H1 (cell line): ENCODE measurements around the gene FASN. TPM values are rescaled to one million over a fixed set of nuclear protein-coding genes. Genes with fewer than 3 reads are reported as not detected.

Experiments
- CTCF ChIA-PET: fragments of 300-600 bp; sonication (Branson Sonifier 250); formaldehyde crosslinking; loops from one replicate; lab custom pipeline; 2021; ENCODE audit not compliant: partially characterized antibody; lab: Charles Lee
- POLR2A ChIA-PET: fragments of 300-600 bp; sonication (Branson Sonifier 250); formaldehyde crosslinking; loops from one replicate; lab custom pipeline; 2021; ENCODE audit warnings: inconsistent platforms; ENCODE audit not compliant: partially characterized antibody; lab: Charles Lee
- DNase-seq, 2 experiments: peaks; one replicate each; pipeline versions ENCODE4 v3.0.0 to v3.0.0-alpha.2; 2010 to 2022; ENCODE audit warnings: low spot score in 2 of 2, low read depth in 1 of 2, mixed read lengths in 1 of 2
- FAIRE-seq: peaks from 2 replicates; lab custom pipeline; 2011; peaks lifted over from hg19 to GRCh38; lab: Jason Lieb, UNC
- H2AFZ ChIP-seq: 2 replicates; pipeline ENCODE4 v1.8.1; 2012; ENCODE audit warnings: low read length, inconsistent platforms
- H2AK5ac ChIP-seq: 2 replicates; pipeline ENCODE4 v1.6.1; 2013; ENCODE audit warnings: low read depth, low read length
- H2BK120ac ChIP-seq: replicated peaks from 2 replicates; pipeline ENCODE3; 2013; ENCODE audit warnings: low read depth, low read length, inconsistent platforms
- H2BK12ac ChIP-seq: 2 replicates; pipeline ENCODE4 v1.6.1; 2013; ENCODE audit warnings: low read depth, low read length
- H2BK15ac ChIP-seq: 2 replicates; pipeline ENCODE4 v1.6.1; 2013; ENCODE audit warnings: low read length
- H2BK20ac ChIP-seq: 2 replicates; pipeline ENCODE4 v1.6.1; 2013; ENCODE audit warnings: low read length
- H2BK5ac ChIP-seq: 2 replicates; pipeline ENCODE4 v1.6.1; 2013; ENCODE audit warnings: low read depth, low read length
- H3K14ac ChIP-seq: 2 replicates; pipeline ENCODE4 v1.6.1; 2013; ENCODE audit warnings: inconsistent platforms; ENCODE audit not compliant: insufficient read length
- H3K18ac ChIP-seq: 2 replicates; pipeline ENCODE4 v1.6.1; 2013; ENCODE audit warnings: low read length; ENCODE audit errors: extremely low read depth
- H3K23ac ChIP-seq: 2 replicates; pipeline ENCODE4 v1.6.1; 2013; ENCODE audit warnings: inconsistent platforms; ENCODE audit not compliant: insufficient read length
- H3K23me2 ChIP-seq: 2 replicates; pipeline ENCODE4 v1.6.1; 2013; ENCODE audit warnings: low read depth, low read length
- H3K27ac ChIP-seq: 2 replicates; pipeline ENCODE4 v1.6.1; 2011; ENCODE audit warnings: low read depth, low read length, inconsistent platforms
- H3K27me3 ChIP-seq, 4 experiments: replicated peaks in 1 of 4; 1 replicate in 1 of 4; 2 replicates in 3 of 4; pipeline versions ENCODE4 v1.6.1 to v1.8.1; 2011 to 2013; ENCODE audit warnings: low read length in 3 of 4, mild to moderate bottlenecking in 3 of 4, inconsistent platforms in 2 of 4, mixed read lengths in 2 of 4, moderate library complexity in 1 of 4; ENCODE audit not compliant: control insufficient read depth in 3 of 4, insufficient read depth in 3 of 4; ENCODE audit errors: extremely low read depth in 1 of 4
- H3K36me3 ChIP-seq, 4 experiments: 2 replicates each; pipeline versions ENCODE4 v1.6.1 to v1.8.1; 2011 to 2013; ENCODE audit warnings: mild to moderate bottlenecking in 4 of 4, low read length in 3 of 4, moderate library complexity in 2 of 4, control low read depth in 1 of 4, inconsistent platforms in 1 of 4; ENCODE audit not compliant: insufficient read depth in 4 of 4, control insufficient read depth in 2 of 4
- H3K4ac ChIP-seq: replicated peaks from 2 replicates; pipeline ENCODE3; 2013; ENCODE audit warnings: low read length, low read depth, mixed read lengths, inconsistent platforms; ENCODE audit not compliant: insufficient read length
- H3K4me1 ChIP-seq, 4 experiments: replicated peaks in 1 of 4; 1 replicate in 1 of 4; 2 replicates in 3 of 4; pipeline versions ENCODE4 v1.6.1 to v1.8.1; 2011 to 2013; ENCODE audit warnings: low read length in 3 of 4, inconsistent platforms in 2 of 4, mixed read lengths in 1 of 4; ENCODE audit not compliant: insufficient read depth in 4 of 4, control insufficient read depth in 3 of 4
- H3K4me2 ChIP-seq, 2 experiments: 2 replicates each; pipeline versions ENCODE4 v1.6.1 to v1.8.1; 2011 to 2013; ENCODE audit warnings: low read depth in 2 of 2, low read length in 2 of 2, control low read depth in 1 of 2, inconsistent platforms in 1 of 2, mild to moderate bottlenecking in 1 of 2; ENCODE audit not compliant: insufficient read depth in 1 of 2
- H3K4me3 ChIP-seq, 4 experiments: fragments of 200-600, 300-600 bp in 1 of 4; sonication (generic), shearing (Covaris generic), sonication (Bioruptor Twin) in 1 of 4; 2 replicates each; pipeline versions ENCODE4 v1.5.1 to v1.8.1; 2011 to 2016; ENCODE audit warnings: low read length in 4 of 4, low read depth in 3 of 4, control low read depth in 2 of 4, inconsistent platforms in 2 of 4, mild to moderate bottlenecking in 2 of 4, mixed read lengths in 1 of 4, moderate library complexity in 1 of 4; ENCODE audit not compliant: insufficient read depth in 2 of 4; ENCODE audit errors: extremely low read depth in 1 of 4
- H3K56ac ChIP-seq: replicated peaks from 2 replicates; pipeline ENCODE3; 2013; ENCODE audit warnings: low read depth, mild to moderate bottlenecking, mixed read lengths, low read length, inconsistent platforms; ENCODE audit not compliant: insufficient read length
- H3K79me1 ChIP-seq: 2 replicates; pipeline ENCODE4 v1.6.1; 2013; ENCODE audit warnings: low read depth, low read length, control low read depth
- H3K79me2 ChIP-seq, 2 experiments: 2 replicates each; pipeline versions ENCODE4 v1.6.1 to v1.8.1; 2012 to 2013; ENCODE audit warnings: low read length in 2 of 2, mild to moderate bottlenecking in 2 of 2, inconsistent platforms in 1 of 2; ENCODE audit not compliant: insufficient read depth in 2 of 2, control insufficient read depth in 1 of 2
- H3K9ac ChIP-seq, 4 experiments: replicated peaks in 1 of 4; 1 replicate in 1 of 4; 2 replicates in 3 of 4; pipeline versions ENCODE4 v1.6.1 to v1.8.1; 2011 to 2013; ENCODE audit warnings: low read depth in 3 of 4, low read length in 3 of 4, control low read depth in 2 of 4, mild to moderate bottlenecking in 2 of 4, moderate library complexity in 2 of 4, inconsistent platforms in 1 of 4; ENCODE audit errors: extremely low read depth in 1 of 4
- H3K9me3 ChIP-seq, 2 experiments: 2 replicates each; pipeline versions ENCODE4 v1.6.1 to v1.8.1; 2012 to 2013; ENCODE audit warnings: mild to moderate bottlenecking in 2 of 2, moderate library complexity in 2 of 2, control low read depth in 1 of 2, inconsistent platforms in 1 of 2, low read depth in 1 of 2, low read length in 1 of 2, mixed read lengths in 1 of 2; ENCODE audit not compliant: insufficient read depth in 2 of 2
- H4K20me1 ChIP-seq, 2 experiments: replicated peaks in 1 of 2; 2 replicates each; pipeline versions ENCODE3 to v1.8.1; 2011 to 2013; ENCODE audit warnings: inconsistent platforms in 2 of 2, low read length in 2 of 2, mild to moderate bottlenecking in 1 of 2; ENCODE audit not compliant: insufficient read depth in 2 of 2, control insufficient read depth in 1 of 2
- H4K5ac ChIP-seq: 2 replicates; pipeline ENCODE4 v1.6.1; 2013; ENCODE audit warnings: low read length, low read depth, mixed read lengths, inconsistent platforms; ENCODE audit not compliant: insufficient read length
- H4K8ac ChIP-seq: 2 replicates; pipeline ENCODE4 v1.8.0; 2013; ENCODE audit warnings: mild to moderate bottlenecking, moderate library complexity, low read length, inconsistent platforms; ENCODE audit not compliant: insufficient read depth; ENCODE audit errors: extremely low read depth
- H4K91ac ChIP-seq: replicated peaks from 2 replicates; pipeline ENCODE3; 2013; ENCODE audit warnings: low read length, mixed read lengths, inconsistent platforms; ENCODE audit not compliant: insufficient read length
- MAX ChIP-seq: IDR thresholded peaks from 2 replicates; pipeline ENCODE4 v1.6.1; 2012; ENCODE audit warnings: inconsistent platforms
- POU5F1 ChIP-seq: IDR thresholded peaks from 2 replicates; pipeline ENCODE4 v1.6.1; 2011; ENCODE audit warnings: low read depth, mild to moderate bottlenecking, low read length, moderate library complexity
- RAD21 ChIP-seq, 2 experiments: IDR thresholded peaks in 1 of 2; conservative IDR thresholded peaks in 1 of 2; 2 replicates each; pipeline ENCODE4 v1.6.1; 2011; ENCODE audit warnings: low read depth in 2 of 2, low read length in 2 of 2, improper control_type of control experiment in 1 of 2, inconsistent platforms in 1 of 2, mild to moderate bottlenecking in 1 of 2, moderate library complexity in 1 of 2
- SAP30 ChIP-seq: fragments of 300-600 bp; sonication (generic); IDR thresholded peaks from 2 replicates; pipeline ENCODE4 v1.7.1; 2012; ENCODE audit warnings: low read length, moderate library complexity, mild to moderate bottlenecking, inconsistent platforms; ENCODE audit not compliant: insufficient read depth, insufficient replicate concordance
- ZNF274 ChIP-seq: IDR thresholded peaks from 2 replicates; pipeline ENCODE4 v1.7.0; 2012; ENCODE audit warnings: low read length, borderline replicate concordance; ENCODE audit errors: extremely low read depth
- WGBS, 2 experiments: shearing (Covaris generic) in 1 of 2; methylation state at CpG; one replicate each; pipeline versions ENCODE4 v1.1.6 to v1.1.7; 2013 to 2015; ENCODE audit warnings: low lambda C conversion rate in 2 of 2, mixed read lengths in 2 of 2, inconsistent platforms in 1 of 2, low coverage in 1 of 2, missing lambda C conversion rate in 1 of 2; ENCODE audit not compliant: insufficient replicate concordance in 2 of 2, insufficient coverage in 1 of 2, insufficient read length in 1 of 2; ENCODE audit errors: extremely low coverage in 1 of 2, missing lambda C conversion rate in 1 of 2; 5-methylcytosine and 5-hydroxymethylcytosine counted together
- polyA plus RNA-seq, 7 experiments: library from polyadenylated mRNA; depleted of rRNA in 3 of 7; stranded (reverse) in 5 of 7; unstranded in 2 of 7; fragments of >200 nt in 5 of 7; fragments of 200-250 nt in 2 of 7; gene quantifications; 1 replicate in 5 of 7; 2 replicates in 1 of 7; 4 replicates in 1 of 7; pipeline versions ENCODE4 v1.2.1 to v1.2.3, GENCODE V29; 2011 to 2013; ENCODE audit warnings: missing spikeins in 2 of 7, mixed read lengths in 2 of 7
- total RNA-seq: library from RNA; stranded (reverse); fragmentation: NEBNext Ultra II Directional; extraction: Animal tissue kit (Norgen Biotek cat#: 25700); gene quantifications from 2 replicates; pipeline ENCODE4 v1.2.1, GENCODE V29; 2021
- TF ChIP-seq, protein P1 (sequence below): IDR thresholded peaks from 2 replicates; pipeline ENCODE4 v1.6.1; 2012; ENCODE audit warnings: inconsistent platforms

The FASN gene
- total and polyA plus RNA-seq, 2 of the 8 experiments (the other 6 are each of a cell fraction or from before 2014, with no cell fraction given) = 143 to 561 TPM

GRCh38 chr17:82106688-82107305 is 8.8 kb upstream of the FASN start:
- Histone ChIP-seq H3K23me2 (no peaks in the 10 kb centered on the region), H3K79me1 (no peaks in the 10 kb centered on the region), H4K8ac (0 out of 2 replicates have a peak overlapping the region, but pooled peaks have one; percentile 16), H3K4me3 (no peak overlapping the region), H2BK20ac (no peak overlapping the region), H3K56ac (no peak overlapping the region), H3K9me3 (no peaks in the 10 kb centered on the region), H3K23ac (no peak overlapping the region)
- 78% methylated on average over 9 of the region's 9 CpGs; no CpG with 5 or more reads in 1 of the 2 experiments for WGBS, 2 experiments
- TF ChIP-seq MAX = no peak
- no peak for TF ChIP-seq ZNF274
- no peak for TF ChIP-seq RAD21 (IDR thresholded peaks at IDR 0.05 in 1 of 2, conservative IDR thresholded peaks at IDR 0.05 in 1 of 2; ENCODE audit: low read depth in 2 of 2, low read length in 2 of 2)
- TF ChIP-seq SAP30 = no peak
- no peak for TF ChIP-seq POU5F1
- TF ChIP-seq, protein P1, sequence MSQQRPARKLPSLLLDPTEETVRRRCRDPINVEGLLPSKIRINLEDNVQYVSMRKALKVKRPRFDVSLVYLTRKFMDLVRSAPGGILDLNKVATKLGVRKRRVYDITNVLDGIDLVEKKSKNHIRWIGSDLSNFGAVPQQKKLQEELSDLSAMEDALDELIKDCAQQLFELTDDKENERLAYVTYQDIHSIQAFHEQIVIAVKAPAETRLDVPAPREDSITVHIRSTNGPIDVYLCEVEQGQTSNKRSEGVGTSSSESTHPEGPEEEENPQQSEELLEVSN = no peak
- TF ChIP-seq, all 59 proteins: peak for 0
- Histone ChIP-seq H2AK5ac (peak overlapping the region; percentile 78; the same call in 1 of the 2 replicates), H4K91ac (no peak overlapping the region), H2BK12ac (peak overlapping the region; percentile 35; the same call in 1 of the 2 replicates), H3K9ac (no peak overlapping the region), H2BK15ac (peak overlapping the region; percentile 13; the same call in 1 of the 2 replicates), H3K4me1 (peaks cover 0 to 42% (median 35%) of the 10 kb centered on the region in 4 experiments; a peak in 6 of 7 replicates), H3K14ac (no peak overlapping the region), H2AFZ (no peak overlapping the region), H3K27ac (no peak overlapping the region), H3K4ac (peak overlapping the region; percentile 40), H3K18ac (no peak overlapping the region; the same call in 1 of the 2 replicates), H3K36me3 (no peaks in the 10 kb centered on the region), H2BK120ac (no peak overlapping the region), H4K5ac (no peak overlapping the region), H3K79me2 (no peaks in the 10 kb centered on the region), H3K27me3 (no peaks in the 10 kb centered on the region), H3K4me2 (peak overlapping the region; percentile 2 to 28; a peak in 1 of 4 replicates), H4K20me1 (peaks cover 0 to 2% of the 10 kb centered on the region in 2 experiments), H2BK5ac (peak overlapping the region; percentile 27; the same call in 1 of the 2 replicates)
- ChIA-PET CTCF (interaction anchor here (0.8 to 6.5 kb wide), 21 partner anchors 10 to 300 kb away, joined by 3 to 61 read pairs (median 5); partner anchors contain the start of gene DCXR), POLR2A (interaction anchor here (0.7 to 2.4 kb wide), 10 partner anchors 8 to 179 kb away, joined by 3 to 14 read pairs (median 3); partner anchors contain the start of genes CENPX, CSNK1D, FASN and MAFG)
- no peak for DNase-seq
- FAIRE-seq = no peak
